H9 (cell line): ENCODE results near the gene TPRN. TPM values are rescaled to one million over a fixed set of nuclear protein-coding genes. Genes with fewer than 3 reads are reported as not detected.

Experiments used
- DNase-seq: peaks from one replicate; pipeline ENCODE4 v3.0.0-alpha.2; 2017
- H2AFZ ChIP-seq: one replicate; pipeline ENCODE4 v1.6.1; 2013; ENCODE audit warnings: mild to moderate bottlenecking, low read length, control low read depth, moderate library complexity
- H2AK5ac ChIP-seq: 2 replicates; pipeline ENCODE4 v1.6.1; 2013; ENCODE audit warnings: low read length, control low read depth, mixed read lengths; ENCODE audit not compliant: insufficient read length
- H2BK120ac ChIP-seq: one replicate; pipeline ENCODE4 v1.6.1; 2013; ENCODE audit warnings: low read depth, mild to moderate bottlenecking, low read length, control low read depth, inconsistent platforms; ENCODE audit not compliant: poor library complexity, severe bottlenecking
- H2BK12ac ChIP-seq: 2 replicates; pipeline ENCODE4 v1.6.1; 2013; ENCODE audit warnings: low read length, control low read depth, mixed read lengths, low read depth; ENCODE audit not compliant: insufficient read length
- H2BK15ac ChIP-seq: 2 replicates; pipeline ENCODE4 v1.6.1; 2013; ENCODE audit warnings: low read depth, low read length, control low read depth
- H2BK20ac ChIP-seq: one replicate; pipeline ENCODE4 v1.6.1; 2013; ENCODE audit warnings: low read depth, mild to moderate bottlenecking, low read length, control low read depth, inconsistent platforms; ENCODE audit not compliant: poor library complexity, severe bottlenecking
- H2BK5ac ChIP-seq: 2 replicates; pipeline ENCODE4 v1.6.1; 2013; ENCODE audit warnings: low read length, control low read depth, mixed read lengths; ENCODE audit not compliant: insufficient read length
- H3K14ac ChIP-seq: 2 replicates; pipeline ENCODE4 v1.6.1; 2013; ENCODE audit warnings: low read length, control low read depth; ENCODE audit not compliant: insufficient read depth
- H3K18ac ChIP-seq: 2 replicates; pipeline ENCODE4 v1.6.1; 2013; ENCODE audit warnings: low read depth, mild to moderate bottlenecking, mixed read lengths, low read length, control low read depth; ENCODE audit not compliant: insufficient read length
- H3K23ac ChIP-seq: 2 replicates; pipeline ENCODE4 v1.6.1; 2013; ENCODE audit warnings: low read length, control low read depth, mixed read lengths, low read depth; ENCODE audit not compliant: insufficient read length
- H3K23me2 ChIP-seq: 2 replicates; pipeline ENCODE4 v1.6.1; 2013; ENCODE audit warnings: low read depth, mild to moderate bottlenecking, mixed read lengths, low read length, control low read depth; ENCODE audit not compliant: insufficient read length, poor library complexity, severe bottlenecking
- H3K27ac ChIP-seq: 2 replicates; pipeline ENCODE4 v1.5.1; 2013; ENCODE audit warnings: low read length, control low read depth, mixed read lengths, low read depth; ENCODE audit not compliant: insufficient read length
- H3K27me3 ChIP-seq: 2 replicates; pipeline ENCODE4 v1.6.1; 2013; ENCODE audit warnings: low read length, control low read depth, inconsistent platforms; ENCODE audit not compliant: insufficient read depth
- H3K4ac ChIP-seq: 2 replicates; pipeline ENCODE4 v1.6.1; 2013; ENCODE audit warnings: low read depth, mild to moderate bottlenecking, control low read depth, inconsistent platforms, low read length, moderate library complexity
- H3K4me1 ChIP-seq: 2 replicates; pipeline ENCODE4 v1.6.1; 2013; ENCODE audit warnings: low read length, control low read depth, inconsistent platforms; ENCODE audit not compliant: insufficient read depth
- H3K4me2 ChIP-seq: 2 replicates; pipeline ENCODE4 v1.6.1; 2013; ENCODE audit warnings: low read length, control low read depth, mixed read lengths; ENCODE audit not compliant: insufficient read length, insufficient read depth
- H3K56ac ChIP-seq: 2 replicates; pipeline ENCODE4 v1.6.1; 2013; ENCODE audit warnings: low read depth, mild to moderate bottlenecking, mixed read lengths, low read length, control low read depth; ENCODE audit not compliant: insufficient read length
- H3K79me1 ChIP-seq: 2 replicates; pipeline ENCODE4 v1.6.1; 2013; ENCODE audit warnings: low read depth, mild to moderate bottlenecking, moderate library complexity, low read length, control low read depth, inconsistent platforms; ENCODE audit not compliant: insufficient read depth, poor library complexity, severe bottlenecking
- H3K79me2 ChIP-seq: 2 replicates; pipeline ENCODE4 v1.6.1; 2013; ENCODE audit warnings: low read length, control low read depth, inconsistent platforms; ENCODE audit not compliant: insufficient read depth
- H3K9ac ChIP-seq: 2 replicates; pipeline ENCODE4 v1.6.1; 2013; ENCODE audit warnings: low read length, control low read depth, mixed read lengths; ENCODE audit not compliant: insufficient read length; ENCODE audit errors: extremely low read depth
- H3K9me3 ChIP-seq: one replicate; pipeline ENCODE4 v1.6.1; 2013; ENCODE audit warnings: low read depth, low read length, inconsistent platforms; ENCODE audit not compliant: control insufficient read depth
- H3T11ph ChIP-seq: one replicate; pipeline ENCODE4 v1.6.1; 2013; ENCODE audit warnings: mild to moderate bottlenecking, low read length, control low read depth, inconsistent platforms
- H4K20me1 ChIP-seq: one replicate; pipeline ENCODE4 v1.6.1; 2013; ENCODE audit not compliant: control insufficient read depth, insufficient read length, insufficient read depth
- H4K5ac ChIP-seq: 2 replicates; pipeline ENCODE4 v1.6.1; 2013; ENCODE audit warnings: low read depth, mild to moderate bottlenecking, mixed read lengths, low read length, control low read depth; ENCODE audit not compliant: insufficient read length
- H4K8ac ChIP-seq: replicated peaks from 2 replicates; pipeline ENCODE4 v1.6.1; 2013; ENCODE audit warnings: low read length, control low read depth, mixed read lengths, low read depth; ENCODE audit not compliant: insufficient read length
- H4K91ac ChIP-seq: 2 replicates; pipeline ENCODE4 v1.6.1; 2013; ENCODE audit warnings: low read depth, mild to moderate bottlenecking, moderate library complexity, mixed read lengths, low read length, control low read depth; ENCODE audit not compliant: insufficient read length
- H3K27ac Mint-ChIP-seq, 3 experiments: 2 replicates in 2 of 3; 3 replicates in 1 of 3; pipeline ENCODE4 v1.8.0; 2020 to 2021; ENCODE audit warnings: mixed read lengths in 3 of 3, mild to moderate bottlenecking in 1 of 3, moderate library complexity in 1 of 3
- H3K27me3 Mint-ChIP-seq: 2 replicates; pipeline ENCODE4 v1.8.0; 2021; ENCODE audit warnings: low read depth, mild to moderate bottlenecking, moderate library complexity, mixed read lengths
- H3K36me3 Mint-ChIP-seq, 3 experiments: 2 replicates in 2 of 3; 3 replicates in 1 of 3; pipeline ENCODE4 v1.8.0; 2020 to 2021; ENCODE audit warnings: low read depth in 3 of 3, mixed read lengths in 3 of 3; ENCODE audit not compliant: insufficient read depth in 1 of 3
- H3K4me1 Mint-ChIP-seq, 2 experiments: 2 replicates each; pipeline ENCODE4 v1.8.0; 2020; ENCODE audit warnings: mixed read lengths in 2 of 2
- H3K4me3 Mint-ChIP-seq, 2 experiments: 2 replicates in 1 of 2; 3 replicates in 1 of 2; pipeline ENCODE4 v1.8.0; 2020 to 2021; ENCODE audit warnings: mild to moderate bottlenecking in 2 of 2, mixed read lengths in 2 of 2, moderate library complexity in 1 of 2
- H3K9me3 Mint-ChIP-seq, 2 experiments: 2 replicates in 1 of 2; 3 replicates in 1 of 2; pipeline ENCODE4 v1.8.0; 2020; ENCODE audit warnings: mild to moderate bottlenecking in 2 of 2, mixed read lengths in 2 of 2, moderate library complexity in 1 of 2
- WGBS: extraction: QIAGEN DNeasy Blood & Tissue Kit; methylation state at CpG from one replicate; pipeline ENCODE4 v1.1.7; 2013; ENCODE audit warnings: missing lambda C conversion rate, low lambda C conversion rate, mixed read lengths; ENCODE audit not compliant: insufficient read length; ENCODE audit errors: extremely low coverage; 5-methylcytosine and 5-hydroxymethylcytosine counted together
- total RNA-seq: library from RNA; stranded (reverse); gene quantifications from 2 replicates; pipeline ENCODE4 v1.2.1, GENCODE V29; 2021
- TF ChIP-seq, protein P1 (sequence below): fragments of 200-600 bp; sonication (generic); conservative IDR thresholded peaks from 3 replicates; pipeline ENCODE4 v1.8.0; 2021; ENCODE audit warnings: antibody characterized with exemption, mild to moderate bottlenecking

The TPRN gene
- total RNA-seq, 1 experiment from 2014 or later, result 30.7 TPM

DNA sequence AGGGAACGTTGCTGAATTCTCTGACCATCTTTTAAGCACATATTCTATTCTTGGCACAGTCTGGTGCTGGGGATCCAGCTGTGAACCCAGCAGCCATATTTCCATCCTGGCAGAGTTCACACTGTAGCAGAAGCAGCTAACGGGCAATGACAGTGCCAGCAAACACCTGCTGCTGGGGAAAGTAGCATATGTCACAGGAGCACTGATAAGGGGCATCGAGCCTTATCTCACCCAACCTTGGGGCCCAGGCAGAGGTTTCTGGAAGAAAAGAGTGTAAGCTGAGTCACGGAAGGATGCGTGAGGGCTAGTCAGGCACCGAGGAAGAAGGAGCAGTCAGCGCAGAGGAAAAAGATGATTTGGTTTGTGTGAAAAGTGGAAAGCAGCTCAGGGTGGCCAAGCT lies 6.1 kb upstream of the TPRN start:
- no peak overlapping the region for H2BK120ac ChIP-seq
- H3K79me1 ChIP-seq, result peaks cover 19% of the 10 kb centered on the region
- no CpG with 5 or more reads among the region's 7 CpGs for WGBS
- peak overlapping the region; percentile 93 to 99 for H3K4me3 Mint-ChIP-seq
- no peaks in the 10 kb centered on the region; the same call in 1 of the 2 replicates for H3K4me1 ChIP-seq
- no peak overlapping the region for H3T11ph ChIP-seq
- TF ChIP-seq, protein P1, sequence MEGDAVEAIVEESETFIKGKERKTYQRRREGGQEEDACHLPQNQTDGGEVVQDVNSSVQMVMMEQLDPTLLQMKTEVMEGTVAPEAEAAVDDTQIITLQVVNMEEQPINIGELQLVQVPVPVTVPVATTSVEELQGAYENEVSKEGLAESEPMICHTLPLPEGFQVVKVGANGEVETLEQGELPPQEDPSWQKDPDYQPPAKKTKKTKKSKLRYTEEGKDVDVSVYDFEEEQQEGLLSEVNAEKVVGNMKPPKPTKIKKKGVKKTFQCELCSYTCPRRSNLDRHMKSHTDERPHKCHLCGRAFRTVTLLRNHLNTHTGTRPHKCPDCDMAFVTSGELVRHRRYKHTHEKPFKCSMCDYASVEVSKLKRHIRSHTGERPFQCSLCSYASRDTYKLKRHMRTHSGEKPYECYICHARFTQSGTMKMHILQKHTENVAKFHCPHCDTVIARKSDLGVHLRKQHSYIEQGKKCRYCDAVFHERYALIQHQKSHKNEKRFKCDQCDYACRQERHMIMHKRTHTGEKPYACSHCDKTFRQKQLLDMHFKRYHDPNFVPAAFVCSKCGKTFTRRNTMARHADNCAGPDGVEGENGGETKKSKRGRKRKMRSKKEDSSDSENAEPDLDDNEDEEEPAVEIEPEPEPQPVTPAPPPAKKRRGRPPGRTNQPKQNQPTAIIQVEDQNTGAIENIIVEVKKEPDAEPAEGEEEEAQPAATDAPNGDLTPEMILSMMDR, result no peak
- peak overlapping the region; percentile 91 for H3K4me2 ChIP-seq
- H3K9me3 ChIP-seq, result no peaks in the 10 kb centered on the region
- H3K23me2 ChIP-seq, result peaks cover 6% of the 10 kb centered on the region
- H2BK12ac ChIP-seq, result no peak overlapping the region
- no peak overlapping the region for H4K5ac ChIP-seq
- no peaks in the 10 kb centered on the region for H3K27me3 Mint-ChIP-seq
- no peak overlapping the region for H4K8ac ChIP-seq
- no peak overlapping the region for H3K23ac ChIP-seq
- peaks cover 8 to 39% (median 30%) of the 10 kb centered on the region in 3 experiments for H3K36me3 Mint-ChIP-seq
- H2BK15ac ChIP-seq, result no peak overlapping the region
- H3K27ac Mint-ChIP-seq, result 0 out of 7 replicates have a peak overlapping the region, but pooled peaks of 1 of the 3 experiments have one; percentile 97
- H3K27ac ChIP-seq, result no peak overlapping the region
- no peaks in the 10 kb centered on the region for H3K9me3 Mint-ChIP-seq
- H3K79me2 ChIP-seq, result peaks cover 13% of the 10 kb centered on the region; the same call in 1 of the 2 replicates
- H3K4me1 Mint-ChIP-seq, result peaks cover 23 to 29% of the 10 kb centered on the region in 2 experiments
- no peak overlapping the region for H2AFZ ChIP-seq
- no peak overlapping the region for H2BK5ac ChIP-seq
- no peak overlapping the region for H2BK20ac ChIP-seq
- no peak for DNase-seq
- no peak overlapping the region for H3K14ac ChIP-seq
- no peak overlapping the region for H2AK5ac ChIP-seq
- no peaks in the 10 kb centered on the region for H3K27me3 ChIP-seq
- H4K91ac ChIP-seq, result no peak overlapping the region
- H3K4ac ChIP-seq, result no peak overlapping the region
- H3K56ac ChIP-seq, result no peak overlapping the region
- peak overlapping the region; percentile 84 for H3K9ac ChIP-seq
- H4K20me1 ChIP-seq, result no peaks in the 10 kb centered on the region
- no peak overlapping the region for H3K18ac ChIP-seq
